Stomach smooth muscle (tissue), 2 donors: ENCODE results near the gene CREBZF.

ENCODE experiments used
- H3K27ac ChIP-seq: one replicate; pipeline ENCODE4 v1.7.0; 2013; ENCODE audit warnings: mild to moderate bottlenecking, low read length, inconsistent platforms
- H3K27me3 ChIP-seq, 2 donors: one replicate each; pipeline ENCODE4 v1.7.0; 2013; ENCODE audit warnings: low read length in 2 of 2; ENCODE audit not compliant: insufficient read depth in 2 of 2, control insufficient read depth in 1 of 2
- H3K36me3 ChIP-seq, 2 donors: one replicate each; pipeline ENCODE4 v1.7.0; 2013; ENCODE audit warnings: low read length in 2 of 2; ENCODE audit not compliant: control insufficient read depth in 2 of 2, insufficient read depth in 2 of 2
- H3K4me1 ChIP-seq: one replicate; pipeline ENCODE4 v1.7.0; 2013; ENCODE audit warnings: low read length; ENCODE audit not compliant: control insufficient read depth, insufficient read depth
- H3K4me3 ChIP-seq, 2 donors: one replicate each; pipeline ENCODE4 v1.7.0; 2013; ENCODE audit warnings: low read length in 2 of 2
- H3K9ac ChIP-seq, 2 donors: one replicate each; pipeline ENCODE4 v1.7.0; 2013; ENCODE audit warnings: low read length in 2 of 2, mild to moderate bottlenecking in 1 of 2
- H3K9me3 ChIP-seq, 2 donors: one replicate each; pipeline ENCODE4 v1.7.0; 2013; ENCODE audit warnings: low read length in 2 of 2; ENCODE audit not compliant: control insufficient read depth in 2 of 2
- donor health status: healthy.
- donor health status: Pancreatic carcinoma.

Gene CREBZF

GRCh38 chr11:85664615-85665481 lies at the start of gene CREBZF:
Gene CREBZF, minus strand, starts transcription at chr11:85665129. Its CDS starts 254 bp downstream, at chr11:85664875.
- Histone ChIP-seq H3K4me3 (peak within 1 kb of the TSS; percentile 91 to 92), H3K4me1 (no peaks in the 10 kb centered on the region), H3K9ac (peak within 1 kb of the TSS; percentile 97 to 98), H3K27ac (peak within 1 kb of the TSS; percentile 96), H3K36me3 (peaks cover 0 to 5% of the 10 kb centered on the region in 2 donors), H3K9me3 (no peaks in the 10 kb centered on the region), H3K27me3 (no peaks in the 10 kb centered on the region)

- no peak overlapping the region for H3K27ac ChIP-seq
- no peaks in the 10 kb centered on the region for H3K4me1 ChIP-seq
- H3K4me3 ChIP-seq, result no peak overlapping the region
- no peaks in the 10 kb centered on the region for H3K9me3 ChIP-seq
- H3K27me3 ChIP-seq, result no peaks in the 10 kb centered on the region
- H3K9ac ChIP-seq, result no peak overlapping the region
- no peaks in the 10 kb centered on the region for H3K36me3 ChIP-seq
Measured at GRCh38 chr11:85712953-85713352, 48.0 kb upstream of the CREBZF start.

- Histone ChIP-seq H3K36me3 (no peaks in the 10 kb centered on the region), H3K4me3 (no peak overlapping the region), H3K4me1 (no peaks in the 10 kb centered on the region), H3K27me3 (no peaks in the 10 kb centered on the region), H3K9me3 (no peaks in the 10 kb centered on the region), H3K9ac (no peak overlapping the region), H3K27ac (no peak overlapping the region)
Measured at GRCh38 chr11:85710917-85711316, 46.0 kb upstream of the CREBZF start.

GRCh38 chr11:85709941-85710702 lies 45.2 kb upstream of the CREBZF start:
- H3K4me3 ChIP-seq, result no peak overlapping the region
- no peak overlapping the region for H3K27ac ChIP-seq
- H3K9me3 ChIP-seq, result no peaks in the 10 kb centered on the region
- no peaks in the 10 kb centered on the region for H3K4me1 ChIP-seq
- no peaks in the 10 kb centered on the region for H3K36me3 ChIP-seq
- H3K9ac ChIP-seq, result no peak overlapping the region
- no peaks in the 10 kb centered on the region for H3K27me3 ChIP-seq

- H3K27me3 ChIP-seq, result no peaks in the 10 kb centered on the region
- H3K4me1 ChIP-seq, result no peaks in the 10 kb centered on the region
- no peak overlapping the region for H3K4me3 ChIP-seq
- no peaks in the 10 kb centered on the region for H3K36me3 ChIP-seq
- no peak overlapping the region for H3K27ac ChIP-seq
- H3K9me3 ChIP-seq, result no peaks in the 10 kb centered on the region
- H3K9ac ChIP-seq, result no peak overlapping the region
Measured at GRCh38 chr11:85705800-85706199, 40.9 kb upstream of the CREBZF start.

GRCh38 chr11:85704967-85705366 lies 40.0 kb upstream of the CREBZF start:
- Histone ChIP-seq H3K9me3 (no peaks in the 10 kb centered on the region), H3K4me3 (no peak overlapping the region), H3K9ac (no peak overlapping the region), H3K27me3 (no peaks in the 10 kb centered on the region), H3K4me1 (no peaks in the 10 kb centered on the region), H3K27ac (no peak overlapping the region), H3K36me3 (no peaks in the 10 kb centered on the region)

GRCh38 chr11:85699957-85700741 lies 35.2 kb upstream of the CREBZF start:
- Histone ChIP-seq H3K4me1 (no peaks in the 10 kb centered on the region), H3K4me3 (no peak overlapping the region), H3K9me3 (no peaks in the 10 kb centered on the region), H3K27ac (no peak overlapping the region), H3K36me3 (peaks cover 0 to 12% of the 10 kb centered on the region in 2 donors), H3K9ac (no peak overlapping the region), H3K27me3 (no peaks in the 10 kb centered on the region)

GRCh38 chr11:85698195-85698594 lies 33.3 kb upstream of the CREBZF start:
- no peak overlapping the region for H3K27ac ChIP-seq
- H3K27me3 ChIP-seq, result no peaks in the 10 kb centered on the region
- H3K36me3 ChIP-seq, result peaks cover 0 to 12% of the 10 kb centered on the region in 2 donors
- no peak overlapping the region for H3K9ac ChIP-seq
- H3K4me1 ChIP-seq, result no peaks in the 10 kb centered on the region
- H3K9me3 ChIP-seq, result no peaks in the 10 kb centered on the region
- no peak overlapping the region for H3K4me3 ChIP-seq

GRCh38 chr11:85697747-85698146 lies 32.8 kb upstream of the CREBZF start:
- no peak overlapping the region for H3K9ac ChIP-seq
- peaks cover 0 to 12% of the 10 kb centered on the region in 2 donors for H3K36me3 ChIP-seq
- no peak overlapping the region for H3K27ac ChIP-seq
- no peaks in the 10 kb centered on the region for H3K4me1 ChIP-seq
- H3K27me3 ChIP-seq, result no peaks in the 10 kb centered on the region
- no peaks in the 10 kb centered on the region for H3K9me3 ChIP-seq
- no peak overlapping the region for H3K4me3 ChIP-seq

- Histone ChIP-seq H3K27me3 (no peaks in the 10 kb centered on the region), H3K4me1 (no peaks in the 10 kb centered on the region), H3K9ac (peak overlapping the region in 1 of 2 donors; percentile 9), H3K36me3 (peaks cover 0 to 12% of the 10 kb centered on the region in 2 donors), H3K4me3 (no peak overlapping the region), H3K27ac (no peak overlapping the region), H3K9me3 (no peaks in the 10 kb centered on the region)
Measured at GRCh38 chr11:85695546-85695945, 30.6 kb upstream of the CREBZF start.
